NCI-H146 treated with DMSO at 0.1 percent for 48 hours (cell line): ENCODE results near the gene PODXL2.

Experiments used
- DNase-seq: peaks from one replicate; lab custom pipeline; 2025; ENCODE audit not compliant: unreplicated experiment; lab: John Stamatoyannopoulos, UW

Gene PODXL2

DNA sequence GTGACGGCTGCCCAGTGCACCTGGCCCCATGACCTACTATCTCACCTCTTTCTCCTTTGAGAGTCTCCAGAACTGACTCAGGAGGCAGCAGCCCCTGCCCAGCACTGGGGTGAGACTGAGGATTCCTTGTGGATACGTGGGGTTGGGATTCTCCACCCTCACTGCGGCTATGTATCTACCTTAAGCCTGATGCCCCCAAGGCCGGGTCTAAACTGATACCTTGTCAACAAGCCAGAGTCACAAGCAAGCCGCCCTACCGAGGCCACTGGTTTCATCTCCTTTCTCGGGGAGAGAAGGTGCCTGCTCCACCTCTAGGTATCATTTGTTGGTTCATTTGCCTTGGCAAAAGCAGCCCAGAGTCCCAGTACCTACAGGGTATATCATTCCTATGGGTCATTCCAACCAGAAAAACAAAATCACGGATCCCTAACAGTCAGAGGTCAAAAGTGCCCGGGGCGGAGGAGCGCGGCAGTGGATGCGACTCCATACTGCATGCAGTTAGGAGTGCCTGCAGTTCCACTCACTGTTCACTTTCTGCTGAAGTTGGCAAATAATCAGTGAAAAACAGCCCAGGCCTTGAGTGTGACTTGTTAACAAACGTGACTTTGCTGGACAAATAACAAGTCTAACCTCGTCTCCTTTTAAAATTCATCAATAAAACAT lies 91.3 kb downstream of the PODXL2 start:
- no peak for DNase-seq

DNA sequence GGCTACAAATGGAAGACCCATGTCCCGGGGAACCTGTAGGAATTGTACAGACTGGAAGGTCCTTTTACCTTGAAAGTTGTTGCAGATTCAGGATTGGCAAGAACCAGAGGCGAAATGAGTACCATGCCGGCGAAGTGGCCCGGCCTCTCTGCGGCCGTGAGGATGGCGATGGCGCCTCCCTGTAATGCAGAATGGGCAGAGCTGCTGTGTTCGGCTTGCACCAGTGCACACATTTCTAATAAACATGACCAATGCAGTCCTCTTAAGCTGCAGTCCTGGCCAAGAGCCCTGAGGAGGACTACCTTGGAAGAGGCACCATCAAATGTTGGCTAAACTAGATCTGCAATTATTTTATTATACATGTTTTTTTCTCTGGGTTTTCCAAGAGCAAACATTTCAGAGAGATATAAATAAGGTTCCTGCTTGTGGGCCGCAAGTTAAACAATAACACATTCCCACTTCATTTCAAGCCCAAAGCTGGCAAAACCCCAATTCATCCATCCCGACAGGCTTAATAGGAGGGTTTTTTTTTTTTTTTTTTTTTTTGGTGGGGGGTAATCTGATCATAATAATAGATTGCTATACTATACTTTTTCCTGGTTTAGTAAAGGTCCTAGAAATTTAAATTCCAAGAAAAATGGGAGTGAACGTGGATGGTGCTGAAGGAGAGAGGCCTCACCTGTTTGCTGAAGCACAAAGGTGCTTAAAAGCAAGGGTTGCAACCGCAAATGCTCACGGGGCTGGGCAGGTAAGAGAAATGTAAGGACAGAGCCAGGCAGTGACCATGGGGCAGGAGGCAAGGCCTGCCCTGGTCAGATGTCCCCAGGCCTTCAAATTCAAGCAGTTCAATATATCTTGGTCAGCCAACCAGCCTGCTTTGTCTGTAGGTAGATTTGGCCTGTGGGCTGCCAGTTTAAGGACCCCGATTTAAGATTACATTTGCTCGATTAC lies 92.3 kb downstream of the PODXL2 start:
- DNase-seq = no peak

DNA sequence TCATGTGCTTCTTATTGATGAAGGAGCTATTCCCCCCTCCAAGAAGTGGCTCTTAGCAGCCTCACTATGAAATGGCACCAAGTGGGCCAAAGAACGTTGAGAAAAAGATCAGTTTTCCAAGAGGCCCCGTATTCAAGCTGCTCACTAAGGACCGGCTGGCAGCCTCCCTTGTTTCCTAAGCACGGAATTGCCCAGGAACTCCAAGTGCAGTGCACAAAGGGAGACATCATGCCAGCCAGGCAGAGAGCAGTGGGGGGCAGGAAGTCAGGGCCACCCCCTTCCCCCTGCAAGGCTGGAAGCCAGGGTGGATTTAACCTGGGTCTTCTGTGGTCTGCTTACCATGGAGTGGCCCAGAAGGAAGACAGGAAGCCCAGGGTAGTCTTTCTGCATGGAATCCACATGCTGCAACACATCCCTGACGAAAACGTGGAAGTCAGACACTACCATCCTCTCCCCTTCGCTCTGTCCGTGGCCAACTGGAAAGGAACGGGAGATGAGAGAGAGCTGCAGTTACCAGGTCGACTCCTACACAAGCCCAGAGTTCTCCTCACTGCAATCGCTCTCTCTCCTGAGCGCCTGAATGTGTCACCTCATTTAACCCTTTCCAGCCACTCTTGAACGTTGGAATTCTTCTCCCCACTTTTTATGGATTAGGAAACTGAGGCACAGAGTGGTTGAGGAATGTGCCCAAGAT lies 93.3 kb downstream of the PODXL2 start:
- DNase-seq = no peak
